ENCODE results near the gene SYN1. TPM values are rescaled to one million over a fixed set of nuclear protein-coding genes. Genes with fewer than 3 reads are reported as not detected.
"Not testable (repeated sequence)": the region's sequence is repeated elsewhere in the genome, so short reads cannot be mapped to it uniquely, and the experiment has no call there.

Gene SYN1
- total RNA-seq = under 1 TPM in 2 of 4 donors, not detected in 2; 0.27 TPM

DNA sequence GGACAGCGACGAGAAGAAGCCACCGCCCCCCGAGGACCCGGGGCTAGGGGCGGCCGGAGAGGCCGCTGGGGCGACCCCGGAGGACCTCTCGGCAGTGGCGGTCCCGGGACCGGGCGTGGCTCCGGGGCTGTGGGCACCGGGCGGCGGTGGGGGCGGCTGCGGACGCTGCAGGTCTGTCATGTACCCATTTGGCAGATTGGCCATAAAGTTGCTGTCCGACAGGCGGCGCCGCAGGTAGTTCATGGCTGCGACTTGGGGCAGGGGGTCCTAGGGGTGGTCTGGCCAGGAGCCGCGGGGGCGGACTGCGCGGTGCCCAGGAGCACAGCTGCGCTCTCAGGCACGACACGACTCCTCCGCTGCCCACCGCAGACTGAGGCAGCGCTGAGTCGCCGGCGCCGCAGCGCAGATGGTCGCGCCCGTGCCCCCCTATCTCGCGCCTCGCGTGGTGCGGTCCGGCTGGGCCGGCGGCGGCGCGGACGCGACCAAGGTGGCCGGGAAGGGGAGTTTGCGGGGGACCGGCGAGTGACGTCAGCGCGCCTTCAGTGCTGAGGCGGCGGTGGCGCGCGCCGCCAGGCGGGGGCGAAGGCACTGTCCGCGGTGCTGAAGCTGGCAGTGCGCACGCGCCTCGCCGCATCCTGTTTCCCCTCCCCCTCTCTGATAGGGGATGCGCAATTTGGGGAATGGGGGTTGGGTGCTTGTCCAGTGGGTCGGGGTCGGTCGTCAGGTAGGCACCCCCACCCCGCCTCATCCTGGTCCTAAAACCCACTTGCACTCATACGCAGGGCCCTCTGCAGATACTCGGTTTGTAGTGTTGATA, at the start of gene SYN1:
SYN1 (minus strand) TSS at position 372 of the 817 bp plus-strand sequence; CDS start at position 243, 129 bp downstream.
- H3K27me3 ChIP-seq = peaks cover 13% of the 10 kb centered on the region
- H3K27ac ChIP-seq = no peak within 1 kb of the TSS
- TF ChIP-seq POLR2AphosphoS5 (IDR thresholded peaks at IDR 0.05) (peak; percentile 7), POLR2A (IDR thresholded peaks at IDR 0.05) (no peak), CTCF (IDR thresholded peaks at IDR 0.05) (peak in 2 of 4 experiments; percentile 36 to 55), EP300 (IDR thresholded peaks at IDR 0.05) (no peak)
- H3K4me3 ChIP-seq = peak within 1 kb of the TSS in 1 of 2 donors; percentile 39
- peak; percentile 85 for ATAC-seq
- H3K36me3 ChIP-seq = no peaks in the 10 kb centered on the region
- no peaks in the 10 kb centered on the region for H3K9me3 ChIP-seq
- peaks cover 0 to 18% (median 0%) of the 10 kb centered on the region in 3 donors for H3K4me1 ChIP-seq
- no CpG with 5 or more reads among the region's 88 CpGs for WGBS, 2 donors (ENCODE audit: low coverage in 1 of 2)

- H3K27ac ChIP-seq, ATAC-seq, H3K4me1 ChIP-seq, H3K4me3 ChIP-seq, H3K9me3 ChIP-seq, H3K36me3 ChIP-seq, H3K27me3 ChIP-seq: not testable (repeated sequence)
- 76 to 88% methylated on average over 2 to 3 of the region's 4 CpGs for WGBS, 2 donors (ENCODE audit: low coverage in 1 of 2)
Measured at GRCh38 chrX:47665797-47666196, 46.1 kb upstream of the SYN1 start.

- Histone ChIP-seq H3K4me1 (no peaks in the 10 kb centered on the region), H3K27me3 (no peaks in the 10 kb centered on the region), H3K4me3 (no peak overlapping the region), H3K27ac (no peak overlapping the region), H3K36me3 (no peaks in the 10 kb centered on the region), H3K9me3 (no peaks in the 10 kb centered on the region)
- WGBS, 2 donors (ENCODE audit: low coverage in 1 of 2) = 75 to 77% methylated on average over 3 of the region's 5 CpGs
- TF ChIP-seq POLR2A (IDR thresholded peaks at IDR 0.05) = no peak
- no peak for ATAC-seq
Measured at GRCh38 chrX:47664737-47665136, 45.1 kb upstream of the SYN1 start.

DNA sequence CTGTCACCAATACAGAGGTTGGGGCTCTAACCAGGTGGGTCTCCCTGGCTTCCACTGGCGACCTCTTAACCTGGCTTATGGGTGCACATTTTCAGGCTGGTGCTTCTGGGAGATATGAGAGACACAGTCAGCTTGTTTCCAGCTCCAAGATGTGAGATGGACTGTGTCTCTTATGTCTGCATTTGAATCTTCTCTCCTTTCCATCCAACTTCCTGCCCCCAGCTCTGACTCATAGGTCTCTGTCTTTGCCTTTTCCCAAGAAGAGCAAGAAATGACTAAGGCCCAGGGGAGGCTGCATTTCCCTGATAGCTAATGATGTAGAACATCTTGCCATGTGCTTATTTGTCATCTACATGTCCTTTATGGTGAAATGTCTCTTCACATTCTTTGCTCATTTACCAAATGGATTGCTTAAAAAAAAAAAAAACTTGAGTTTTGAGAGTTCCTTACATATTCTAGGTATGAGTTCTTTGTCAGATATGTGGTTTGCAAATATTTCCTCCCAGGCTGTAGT, 42.5 kb upstream of the SYN1 start:
- TF ChIP-seq POLR2A (IDR thresholded peaks at IDR 0.05) = no peak
- TF ChIP-seq EP300 (IDR thresholded peaks at IDR 0.05) = no peak
- TF ChIP-seq POLR2AphosphoS5 (IDR thresholded peaks at IDR 0.05) = no peak
- no peak for TF ChIP-seq CTCF (IDR thresholded peaks at IDR 0.05)
- Histone ChIP-seq H3K36me3 (peaks cover 0 to 4% of the 10 kb centered on the region in 2 donors), H3K27me3 (no peaks in the 10 kb centered on the region), H3K9me3 (no peaks in the 10 kb centered on the region), H3K4me1 (peaks cover 0 to 6% (median 0%) of the 10 kb centered on the region in 3 donors), H3K27ac (peak overlapping the region in 1 of 4 donors; percentile 32), H3K4me3 (no peak overlapping the region)
- no peak for ATAC-seq
- WGBS, 2 donors (ENCODE audit: low coverage in 1 of 2) = 58% methylated on average over 1 of the region's 1 CpG; no CpG with 5 or more reads in 1 of the 2 donors

DNA sequence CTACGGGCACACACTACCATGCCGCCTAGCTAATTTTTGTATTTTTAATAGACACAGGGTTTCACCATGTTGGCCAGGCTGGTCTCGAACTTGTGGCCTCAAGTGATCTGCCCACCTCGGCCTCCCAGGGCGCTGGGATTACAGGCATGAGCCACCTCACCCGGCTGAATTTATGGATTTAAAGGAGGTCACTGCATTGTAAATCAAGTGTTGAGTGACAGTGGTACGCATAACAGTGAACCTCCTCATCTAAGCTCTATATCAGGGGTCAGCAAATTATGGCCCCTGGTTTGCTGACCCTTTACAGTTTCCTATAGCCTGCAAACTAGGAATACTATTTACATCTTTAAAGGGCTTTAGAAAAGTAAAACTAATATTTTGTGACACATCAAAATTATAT, 41.9 kb upstream of the SYN1 start:
- no peaks in the 10 kb centered on the region for H3K9me3 ChIP-seq

More for the DNA sequence above, 41.9 kb upstream of the SYN1 start:
- H3K4me1 ChIP-seq = peaks cover 0 to 6% (median 0%) of the 10 kb centered on the region in 3 donors
- no peak overlapping the region for H3K4me3 ChIP-seq
- peak overlapping the region in 1 of 4 donors; percentile 32 for H3K27ac ChIP-seq
- H3K36me3 ChIP-seq = peaks cover 0 to 11% of the 10 kb centered on the region in 2 donors
- ATAC-seq = no peak
- no peaks in the 10 kb centered on the region for H3K27me3 ChIP-seq
- WGBS, 2 donors (ENCODE audit: low coverage in 1 of 2) = 87 to 88% methylated on average over 3 to 7 of the region's 7 CpGs
- TF ChIP-seq CTCF (IDR thresholded peaks at IDR 0.05) (no peak), EP300 (IDR thresholded peaks at IDR 0.05) (no peak), POLR2A (IDR thresholded peaks at IDR 0.05) (no peak), POLR2AphosphoS5 (IDR thresholded peaks at IDR 0.05) (no peak)
